Limb (tissue), 2 donors: Measurements from ENCODE around the gene CLNK.
A peak's percentile ranks its signal among the peaks of the same experiment; 100 is the strongest.
"Not testable (repeated sequence)": the region's sequence is repeated elsewhere in the genome, so short reads cannot be mapped to it uniquely, and the experiment has no call there.

Experiments used
- DNase-seq, 2 donors: peaks; one replicate each; pipeline ENCODE4 v3.0.0-alpha.2; 2016; ENCODE audit errors: extremely low spot score in 2 of 2

The CLNK gene

GRCh38 chr4:10664408-10664807, 20.2 kb downstream of the CLNK start:
- peak; percentile 44 to 45 for DNase-seq

GRCh38 chr4:10662937-10663336, 21.6 kb downstream of the CLNK start:
- no peak for DNase-seq

GRCh38 chr4:10661047-10661446, 23.5 kb downstream of the CLNK start:
- DNase-seq: no peak

- DNase-seq: no peak
Measured at GRCh38 chr4:10659251-10659650, 25.3 kb downstream of the CLNK start.

- DNase-seq: no peak
Measured at GRCh38 chr4:10656988-10657387, 27.6 kb downstream of the CLNK start.

- DNase-seq: no peak
Measured at GRCh38 chr4:10656420-10656819, 28.1 kb downstream of the CLNK start.

GRCh38 chr4:10655968-10656367, 28.6 kb downstream of the CLNK start:
- DNase-seq: no peak

- no peak for DNase-seq
Measured at GRCh38 chr4:10648479-10648878, 36.1 kb downstream of the CLNK start.

GRCh38 chr4:10647846-10648245, 36.7 kb downstream of the CLNK start:
- no peak for DNase-seq

- DNase-seq: no peak
Measured at GRCh38 chr4:10643600-10644425, 40.8 kb downstream of the CLNK start.

- peak; percentile 18 to 61 for DNase-seq
Measured at GRCh38 chr4:10640561-10641201, 43.9 kb downstream of the CLNK start.

- no peak for DNase-seq
Measured at GRCh38 chr4:10639664-10640063, 44.9 kb downstream of the CLNK start.

- DNase-seq: no peak
Measured at GRCh38 chr4:10639100-10639499, 45.5 kb downstream of the CLNK start.

- DNase-seq: no peak
Measured at GRCh38 chr4:10635091-10635490, 49.5 kb downstream of the CLNK start.

- no peak for DNase-seq
Measured at GRCh38 chr4:10629394-10629793, 55.2 kb downstream of the CLNK start.

- DNase-seq: no peak
Measured at GRCh38 chr4:10625131-10625530, 59.4 kb downstream of the CLNK start.

- no peak for DNase-seq
Measured at GRCh38 chr4:10623862-10624261, 60.7 kb downstream of the CLNK start.

GRCh38 chr4:10623241-10623640, 61.3 kb downstream of the CLNK start:
- DNase-seq: no peak

GRCh38 chr4:10622728-10623127, 61.8 kb downstream of the CLNK start:
- no peak for DNase-seq

- no peak for DNase-seq
Measured at GRCh38 chr4:10620935-10621488, 63.6 kb downstream of the CLNK start.

- no peak for DNase-seq
Measured at GRCh38 chr4:10619855-10620254, 64.7 kb downstream of the CLNK start.

GRCh38 chr4:10619220-10619619, 65.3 kb downstream of the CLNK start:
- peak in 1 of 2 donors; percentile 48 for DNase-seq

GRCh38 chr4:10614926-10615325, 69.6 kb downstream of the CLNK start:
- not testable (repeated sequence) for DNase-seq
